Gastrocnemius medialis (tissue), 4 donors: ENCODE measurements around the gene KCNF1.

Experiments
- POLR2A ChIP-seq, 2 donors: fragments of 450-650 bp; IDR thresholded peaks; one replicate each; pipeline ENCODE4 v1.6.1; 2017; ENCODE audit warnings: antibody characterized with exemption in 2 of 2, mild to moderate bottlenecking in 2 of 2, moderate library complexity in 2 of 2
- TF ChIP-seq, protein P1 (sequence below), 5 experiments: fragments of 450-650 bp in 3 of 5; fragments of 200-600 bp in 2 of 5; sonication (generic) in 2 of 5; IDR thresholded peaks in 4 of 5; conservative IDR thresholded peaks in 1 of 5; 1 replicate in 4 of 5; 2 replicates in 1 of 5; pipeline ENCODE4 v1.5.1; 2016 to 2019; ENCODE audit warnings: antibody characterized with exemption in 5 of 5, mild to moderate bottlenecking in 3 of 5, moderate library complexity in 3 of 5

- no peak for TF ChIP-seq POLR2A (IDR thresholded peaks at IDR 0.05)
- TF ChIP-seq, protein P1, sequence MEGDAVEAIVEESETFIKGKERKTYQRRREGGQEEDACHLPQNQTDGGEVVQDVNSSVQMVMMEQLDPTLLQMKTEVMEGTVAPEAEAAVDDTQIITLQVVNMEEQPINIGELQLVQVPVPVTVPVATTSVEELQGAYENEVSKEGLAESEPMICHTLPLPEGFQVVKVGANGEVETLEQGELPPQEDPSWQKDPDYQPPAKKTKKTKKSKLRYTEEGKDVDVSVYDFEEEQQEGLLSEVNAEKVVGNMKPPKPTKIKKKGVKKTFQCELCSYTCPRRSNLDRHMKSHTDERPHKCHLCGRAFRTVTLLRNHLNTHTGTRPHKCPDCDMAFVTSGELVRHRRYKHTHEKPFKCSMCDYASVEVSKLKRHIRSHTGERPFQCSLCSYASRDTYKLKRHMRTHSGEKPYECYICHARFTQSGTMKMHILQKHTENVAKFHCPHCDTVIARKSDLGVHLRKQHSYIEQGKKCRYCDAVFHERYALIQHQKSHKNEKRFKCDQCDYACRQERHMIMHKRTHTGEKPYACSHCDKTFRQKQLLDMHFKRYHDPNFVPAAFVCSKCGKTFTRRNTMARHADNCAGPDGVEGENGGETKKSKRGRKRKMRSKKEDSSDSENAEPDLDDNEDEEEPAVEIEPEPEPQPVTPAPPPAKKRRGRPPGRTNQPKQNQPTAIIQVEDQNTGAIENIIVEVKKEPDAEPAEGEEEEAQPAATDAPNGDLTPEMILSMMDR (IDR thresholded peaks at IDR 0.05 in 4 of 5, conservative IDR thresholded peaks at IDR 0.05 in 1 of 5) = no peak
Measured at GRCh38 chr2:10922307-10923007, 10.7 kb downstream of the KCNF1 start.
